ENCODE results near the gene RNF157. TPM values are rescaled to one million over a fixed set of nuclear protein-coding genes. Genes with fewer than 3 reads are reported as not detected.

The RNF157 gene
- polyA plus RNA-seq, 2 of the 4 experiments (the other 2 are of a cell fraction): 7.2 to 8.5 TPM

- TF ChIP-seq MAX (IDR thresholded peaks at IDR 0.05) (no peak), E2F6 (IDR thresholded peaks at IDR 0.05; ENCODE audit: borderline replicate concordance, low read depth) (no peak), RFX5 (IDR thresholded peaks at IDR 0.05) (no peak), MAZ (IDR thresholded peaks at IDR 0.05; ENCODE audit: borderline replicate concordance, low read depth, low read length) (no peak), ZFP36 (IDR thresholded peaks at IDR 0.05; ENCODE audit: borderline replicate concordance, partially characterized antibody) (no peak), EHMT2 (IDR thresholded peaks at IDR 0.05; ENCODE audit: low read depth) (no peak), ZNF302 (CRISPR knock-in tag; IDR thresholded peaks at IDR 0.05) (no peak)
- ATAC-seq: no peak
- 77% methylated on average over 5 of the region's 5 CpGs for WGBS (ENCODE audit: missing lambda C conversion rate)
- Histone ChIP-seq H3K9me3 (no peaks in the 10 kb centered on the region), H3K27ac (0 out of 6 replicates have a peak overlapping the region, but pooled peaks of 1 of the 2 experiments have one; percentile 1), H3K4me2 (no peak overlapping the region), H3K4me3 (no peak overlapping the region), H3K4me1 (0 out of 3 replicates have a peak, but pooled peaks cover 2% of the 10 kb centered on the region)
- ChIA-PET CTCF (interaction anchor here (1.0 to 21.1 kb wide), 11 partner anchors 8 to 122 kb away, joined by 3 to 206 read pairs (median 6); partner anchors contain the start of gene FOXJ1), POLR2A (no interaction called here)
- DNase-seq (ENCODE audit: low read depth in 1 of 2, low spot score in 1 of 2): no peak
- FAIRE-seq: no peak
Measured at GRCh38 chr17:76157759-76158158, 82.5 kb downstream of the RNF157 start.

- DNase-seq (ENCODE audit: low read depth in 1 of 2, low spot score in 1 of 2) (no peak), FAIRE-seq (no peak), ATAC-seq (no peak)
- ChIA-PET CTCF (interaction anchor here (0.8 to 21.1 kb wide), 9 partner anchors 11 to 141 kb away, joined by 3 to 206 read pairs (median 4); partner anchors contain the start of gene FOXJ1), POLR2A (no interaction called here)
- H3K4me3 ChIP-seq: no peak overlapping the region
- TF ChIP-seq HMGXB4 (CRISPR knock-in tag; IDR thresholded peaks at IDR 0.05; ENCODE audit: borderline replicate concordance) (no peak), RCOR1 (IDR thresholded peaks at IDR 0.05; ENCODE audit: low read depth, low read length) (no peak), RNF2 (IDR thresholded peaks at IDR 0.05; ENCODE audit: borderline replicate concordance, low read depth) (no peak), POLR2A (IDR thresholded peaks at IDR 0.05; ENCODE audit: low read length) (no peak), NPAS2 (CRISPR knock-in tag; IDR thresholded peaks at IDR 0.05; ENCODE audit: borderline replicate concordance) (no peak), PHF8 (IDR thresholded peaks at IDR 0.05; ENCODE audit: borderline replicate concordance, low read depth) (no peak), SMC3 (IDR thresholded peaks at IDR 0.05) (no peak), HEYL (CRISPR knock-in tag; IDR thresholded peaks at IDR 0.05) (no peak), CBX2 (IDR thresholded peaks at IDR 0.05; ENCODE audit: borderline replicate concordance, low read depth) (no peak), POLR2AphosphoS2 (conservative IDR thresholded peaks at IDR 0.05; ENCODE audit: low read length) (no peak), MAX (IDR thresholded peaks at IDR 0.05) (no peak), USF2 (IDR thresholded peaks at IDR 0.05) (no peak), RARB (CRISPR knock-in tag; IDR thresholded peaks at IDR 0.05) (no peak), SREBF2 (IDR thresholded peaks at IDR 0.05) (no peak), ZFP36 (IDR thresholded peaks at IDR 0.05; ENCODE audit: borderline replicate concordance, partially characterized antibody) (no peak), HOXB13 (CRISPR knock-in tag; IDR thresholded peaks at IDR 0.05; ENCODE audit: low read depth) (no peak), ZC3H11A (IDR thresholded peaks at IDR 0.05) (no peak)
- WGBS (ENCODE audit: missing lambda C conversion rate): 83% methylated on average over 8 of the region's 8 CpGs
- H3K27ac ChIP-seq: no peak overlapping the region
- no peak overlapping the region for H3K4me2 ChIP-seq
- H3K9me3 ChIP-seq: no peaks in the 10 kb centered on the region
- H3K4me1 ChIP-seq: 0 out of 3 replicates have a peak, but pooled peaks cover 2% of the 10 kb centered on the region
Measured at GRCh38 chr17:76156662-76156991, 83.7 kb downstream of the RNF157 start.
